ENCODE data around the gene ALPI.

The ALPI gene

GRCh38 chr2:232502911-232503808 is 47.2 kb downstream of the ALPI start:
- no peak for DNase-seq

DNA sequence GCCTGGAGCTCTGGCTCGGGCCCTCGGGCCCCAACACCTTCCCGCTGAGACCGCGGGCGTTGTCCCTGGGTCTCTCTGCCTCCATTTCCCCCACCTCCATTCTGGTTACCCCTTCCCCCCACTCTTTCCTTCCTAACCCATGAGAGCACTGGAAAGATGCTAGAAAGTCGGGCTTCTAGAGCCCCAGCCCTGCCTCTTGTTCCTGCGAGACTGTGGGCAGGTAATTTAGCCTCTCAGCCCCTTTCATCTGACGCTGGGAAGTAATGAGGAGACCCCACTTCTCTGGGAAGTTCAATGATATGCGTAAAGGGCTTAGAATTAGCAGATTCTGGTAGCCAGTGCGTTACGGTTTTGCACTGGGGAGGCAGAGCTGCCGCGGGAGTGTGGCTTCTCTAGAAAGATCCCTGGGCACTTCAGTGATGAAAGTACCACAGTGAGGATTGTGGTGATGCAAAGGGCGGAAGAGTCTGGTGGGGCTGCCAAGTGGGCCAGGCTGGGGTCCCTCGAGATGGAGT is 47.9 kb downstream of the ALPI start:
- DNase-seq = no peak

DNA sequence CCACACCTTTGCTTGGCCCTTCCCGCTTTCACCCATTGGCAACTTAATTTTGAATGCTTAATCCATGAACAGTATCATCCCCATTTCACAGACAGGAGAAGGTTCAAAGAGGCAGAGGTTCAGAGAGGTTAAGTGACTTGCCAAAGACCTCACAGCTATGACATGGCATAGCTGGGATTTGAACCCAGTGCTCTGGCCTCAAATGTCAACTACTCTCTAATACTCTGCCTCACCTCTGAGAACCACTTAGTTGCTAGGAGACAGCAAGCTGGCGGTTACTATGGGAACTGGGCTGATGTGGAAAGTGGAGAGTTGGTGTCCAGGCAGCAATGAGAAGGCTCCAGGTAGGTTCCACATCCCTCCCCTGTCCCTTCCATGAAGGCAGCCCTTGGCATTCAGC is 48.5 kb downstream of the ALPI start:
- no peak for DNase-seq

GRCh38 chr2:232505856-232506255 is 49.9 kb downstream of the ALPI start:
- no peak for DNase-seq

DNA sequence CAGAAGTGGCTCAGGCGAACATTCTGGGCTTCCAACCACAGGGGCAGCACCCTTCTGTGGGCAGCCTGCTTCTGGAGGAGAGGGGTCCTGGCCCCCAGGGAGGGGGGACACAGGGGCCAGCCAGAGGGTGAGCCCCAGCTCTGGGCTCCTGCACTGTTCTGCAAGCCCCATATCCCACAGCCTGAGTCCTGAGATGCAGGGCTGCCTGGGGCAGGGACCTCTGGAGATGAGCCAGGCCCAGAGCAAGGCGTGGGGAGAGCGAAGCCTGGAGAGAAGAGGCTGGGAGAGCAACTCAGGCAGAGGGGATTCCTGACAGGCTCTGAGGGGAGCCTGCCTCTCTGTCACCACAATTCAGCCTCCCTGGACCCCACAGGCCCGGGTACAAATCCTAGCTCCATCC is 50.8 kb downstream of the ALPI start:
- no peak for DNase-seq

- no peak for DNase-seq
These were observed 52.3 kb downstream of the ALPI start for GRCh38 chr2:232508251-232508650.

All from NCI-H524 treated with DMSO at 0.1 percent for 48 hours (cell line).